K562 (cell line): ENCODE results near the gene FAM234A. TPM values are rescaled to one million over a fixed set of nuclear protein-coding genes. Genes with fewer than 3 reads are reported as not detected.

Experiments
- ATF7 ChIP-seq: fragments of 450-650 bp; IDR thresholded peaks from 2 replicates; pipeline ENCODE4 v1.7.1; 2014; ENCODE audit warnings: mild to moderate bottlenecking, moderate library complexity
- DMBX1 ChIP-seq: fragments of 250-450 bp; sonication (Bioruptor Pico); IDR thresholded peaks from 2 replicates; pipeline ENCODE4 v1.8.0; 2022; ENCODE audit warnings: inconsistent platforms, mild to moderate bottlenecking, moderate library complexity, borderline replicate concordance
- GTF3C2 ChIP-seq: IDR thresholded peaks from 3 replicates; pipeline ENCODE4 v1.6.1; 2011; ENCODE audit warnings: borderline replicate concordance, mild to moderate bottlenecking, moderate library complexity; ENCODE audit not compliant: insufficient read length; ENCODE audit errors: extremely low read depth
- MED1 ChIP-seq: sonication (generic); formaldehyde crosslinking; IDR thresholded peaks from 2 replicates; pipeline ENCODE4 v1.8.1; 2023; ENCODE audit warnings: missing genetic modification reagents, borderline replicate concordance
- PRMT5 ChIP-seq: sonication (generic); formaldehyde crosslinking; IDR thresholded peaks from 2 replicates; pipeline ENCODE4 v1.5.0; 2020; ENCODE audit warnings: missing genetic modification reagents
- SIN3A ChIP-seq, 2 experiments: fragments of 150-350 bp in 1 of 2; IDR thresholded peaks; 2 replicates each; pipeline ENCODE4 v1.6.1; 2011 to 2016; ENCODE audit warnings: borderline replicate concordance in 2 of 2, low read depth in 2 of 2, low read length in 2 of 2, mild to moderate bottlenecking in 2 of 2, moderate library complexity in 2 of 2; ENCODE audit not compliant: control insufficient read depth in 1 of 2
- ZNF395 ChIP-seq: fragments of 200-800 bp; sonication (Bioruptor generic); IDR thresholded peaks from 2 replicates; pipeline ENCODE4 v1.6.1; 2017; ENCODE audit warnings: missing genetic modification characterization, missing compliant biosample characterization
- polyA plus RNA-seq, 8 experiments: library from polyadenylated mRNA; depleted of rRNA in 4 of 8; stranded (reverse) in 5 of 8; unstranded in 3 of 8; fragments of >200 nt; fragmentation: Nextera tagmentation in 2 of 8; fragmentation: Illumina TruSeq in 1 of 8; extraction: Ambion mirVana in 2 of 8; extraction: Trizol in 1 of 8; gene quantifications; 2 replicates each; pipeline versions ENCODE4 v1.2.1 to v1.2.3, GENCODE V29; 2011 to 2014; ENCODE audit warnings: inconsistent platforms in 1 of 8, missing spikeins in 1 of 8
- total RNA-seq, 7 experiments: library from RNA; depleted of rRNA in 6 of 7; stranded (reverse); fragments of >200 nt in 6 of 7; fragmentation: Illumina TruSeq in 2 of 7; extraction: Trizol in 2 of 7; gene quantifications; 2 replicates each; pipeline versions ENCODE4 v1.2.1 to v1.2.3, GENCODE V29; 2011 to 2021; ENCODE audit warnings: low replicate concordance in 1 of 7

FAM234A gene
- total and polyA plus RNA-seq, 9 of the 15 experiments (the other 6 are each of a cell fraction or from before 2014, with no cell fraction given) = 1.0 to 47.9 (median 15.0) TPM

- no peak for TF ChIP-seq GTF3C2
- TF ChIP-seq DMBX1 (CRISPR knock-in tag) = no peak
- TF ChIP-seq SIN3A (IDR thresholded peaks at IDR 0.05; ENCODE audit: borderline replicate concordance in 2 of 2, control insufficient read depth in 1 of 2, low read depth in 2 of 2, low read length in 2 of 2) = no peak
- no peak for TF ChIP-seq ATF7
- no peak for TF ChIP-seq MED1
- no peak for TF ChIP-seq ZNF395 (CRISPR knock-in tag)
- TF ChIP-seq PRMT5 = no peak
Measured at GRCh38 chr16:311725-312124, 77.1 kb downstream of the FAM234A start (continued).
